Uterus (tissue), 2 donors: ENCODE results near the gene CAPS.

ENCODE experiments used
- CTCF ChIP-seq, 4 experiments: fragments of 200-600 bp in 2 of 4; fragments of 450-650 bp in 2 of 4; sonication (generic) in 2 of 4; IDR thresholded peaks; one replicate each; pipeline ENCODE4 v1.5.1; 2016 to 2019; ENCODE audit warnings: antibody characterized with exemption in 4 of 4, mild to moderate bottlenecking in 2 of 4, moderate library complexity in 1 of 4
- POLR2A ChIP-seq, 2 donors: fragments of 450-650 bp; IDR thresholded peaks; one replicate each; pipeline ENCODE4 v1.6.1; 2016; ENCODE audit warnings: antibody characterized with exemption in 2 of 2, mild to moderate bottlenecking in 1 of 2, moderate library complexity in 1 of 2

- no peak for TF ChIP-seq CTCF (IDR thresholded peaks at IDR 0.05)
- TF ChIP-seq POLR2A (IDR thresholded peaks at IDR 0.05), result no peak
Measured at GRCh38 chr19:5882421-5882968, 31.6 kb upstream of the CAPS start.
